ENCODE measurements around the gene HTR1B. TPM values are rescaled to one million over a fixed set of nuclear protein-coding genes. Genes with fewer than 3 reads are reported as not detected.

The HTR1B gene
- total RNA-seq, 1 donor from 2014 or later = 10.3 TPM

- H3K36me3 Mint-ChIP-seq (ENCODE audit: insufficient read depth) = no peaks in the 10 kb centered on the region
- TF ChIP-seq CTCF (IDR thresholded peaks at IDR 0.05; ENCODE audit: unreplicated experiment) = no peak
- H3K27me3 Mint-ChIP-seq = no peaks in the 10 kb centered on the region
- no peak overlapping the region for H3K27ac Mint-ChIP-seq
- H3K9me3 Mint-ChIP-seq (ENCODE audit: low read depth) = no peaks in the 10 kb centered on the region
- no peak overlapping the region for H3K4me3 Mint-ChIP-seq (ENCODE audit: low read depth)
- DNase-seq (ENCODE audit: low spot score, unreplicated experiment) = no peak
- H3K4me1 Mint-ChIP-seq (ENCODE audit: low read depth) = peaks cover 10% of the 10 kb centered on the region
Measured at GRCh38 chr6:77430504-77430903, 32.8 kb downstream of the HTR1B start.

GRCh38 chr6:77425671-77426070, 37.6 kb downstream of the HTR1B start:
- no peak overlapping the region for H3K27ac Mint-ChIP-seq
- H3K9me3 Mint-ChIP-seq (ENCODE audit: low read depth) = peaks cover 1% of the 10 kb centered on the region
- no peak for DNase-seq (ENCODE audit: low spot score, unreplicated experiment)
- no peaks in the 10 kb centered on the region for H3K36me3 Mint-ChIP-seq (ENCODE audit: insufficient read depth)
- TF ChIP-seq CTCF (IDR thresholded peaks at IDR 0.05; ENCODE audit: unreplicated experiment) = no peak
- H3K27me3 Mint-ChIP-seq = no peaks in the 10 kb centered on the region
- no peak overlapping the region for H3K4me3 Mint-ChIP-seq (ENCODE audit: low read depth)
- H3K4me1 Mint-ChIP-seq (ENCODE audit: low read depth) = no peaks in the 10 kb centered on the region

- Mint-ChIP-seq H3K4me1 (ENCODE audit: low read depth) (no peaks in the 10 kb centered on the region), H3K4me3 (ENCODE audit: low read depth) (no peak overlapping the region), H3K36me3 (ENCODE audit: insufficient read depth) (no peaks in the 10 kb centered on the region), H3K27me3 (no peaks in the 10 kb centered on the region), H3K27ac (no peak overlapping the region), H3K9me3 (ENCODE audit: low read depth) (peaks cover 3% of the 10 kb centered on the region)
- no peak for DNase-seq (ENCODE audit: low spot score, unreplicated experiment)
- TF ChIP-seq CTCF (IDR thresholded peaks at IDR 0.05; ENCODE audit: unreplicated experiment) = no peak
Measured at GRCh38 chr6:77425216-77425615, 38.1 kb downstream of the HTR1B start.

GRCh38 chr6:77424761-77425160, 38.5 kb downstream of the HTR1B start:
- TF ChIP-seq CTCF (IDR thresholded peaks at IDR 0.05; ENCODE audit: unreplicated experiment) = no peak
- Mint-ChIP-seq H3K27me3 (no peaks in the 10 kb centered on the region), H3K4me1 (ENCODE audit: low read depth) (no peaks in the 10 kb centered on the region), H3K9me3 (ENCODE audit: low read depth) (peaks cover 3% of the 10 kb centered on the region), H3K36me3 (ENCODE audit: insufficient read depth) (no peaks in the 10 kb centered on the region), H3K27ac (no peak overlapping the region), H3K4me3 (ENCODE audit: low read depth) (no peak overlapping the region)
- DNase-seq (ENCODE audit: low spot score, unreplicated experiment) = no peak

GRCh38 chr6:77416839-77417238, 46.5 kb downstream of the HTR1B start:
- H3K27ac Mint-ChIP-seq = no peak overlapping the region
- no peak for DNase-seq (ENCODE audit: low spot score, unreplicated experiment)
- H3K27me3 Mint-ChIP-seq = no peaks in the 10 kb centered on the region
- no peak for TF ChIP-seq CTCF (IDR thresholded peaks at IDR 0.05; ENCODE audit: unreplicated experiment)
- H3K4me3 Mint-ChIP-seq (ENCODE audit: low read depth) = no peak overlapping the region
- peaks cover 5% of the 10 kb centered on the region for H3K4me1 Mint-ChIP-seq (ENCODE audit: low read depth)
- no peaks in the 10 kb centered on the region for H3K36me3 Mint-ChIP-seq (ENCODE audit: insufficient read depth)
- H3K9me3 Mint-ChIP-seq (ENCODE audit: low read depth) = peaks cover 9% of the 10 kb centered on the region

Data from progenitor cell of endocrine pancreas (in vitro differentiated cells).